GM23338 (cell line): ENCODE measurements around the gene PNMA5. TPM values are rescaled to one million over a fixed set of nuclear protein-coding genes. Genes with fewer than 3 reads are reported as not detected.

ENCODE experiments used
- ATAC-seq: fragments of 200-7000 bp; cut with Tn5 transposase; 3 replicates; pipeline ENCODE4 v1.9.1; 2020
- DNase-seq: peaks from one replicate; pipeline ENCODE4 v3.0.0-alpha.2; 2015; ENCODE audit warnings: low spot score
- H2AFZ ChIP-seq: fragments of 200-600 bp; sonication (generic); 2 replicates; pipeline ENCODE4 v1.8.0; 2016; ENCODE audit warnings: antibody characterized with exemption, mild to moderate bottlenecking, moderate library complexity
- H3F3A ChIP-seq: fragments of 200-600 bp; sonication (generic); replicated peaks from 2 replicates; pipeline ENCODE4 v1.8.0; 2017; ENCODE audit warnings: antibody characterized with exemption, mixed run types, low read depth
- H3K27ac ChIP-seq: fragments of 200-600 bp; sonication (generic); 2 replicates; pipeline ENCODE4 v1.6.1; 2016; ENCODE audit warnings: low read depth
- H3K27me3 ChIP-seq: fragments of 200-600 bp; sonication (generic); 2 replicates; pipeline ENCODE4 v1.8.0; 2016; ENCODE audit warnings: mild to moderate bottlenecking, mixed run types, moderate library complexity; ENCODE audit not compliant: insufficient read depth
- H3K36me3 ChIP-seq: fragments of 200-600 bp; sonication (generic); 2 replicates; pipeline ENCODE4 v1.8.0; 2016; ENCODE audit warnings: mild to moderate bottlenecking; ENCODE audit not compliant: insufficient read depth
- H3K4me1 ChIP-seq: fragments of 200-600 bp; sonication (generic); 2 replicates; pipeline ENCODE4 v1.8.0; 2016; ENCODE audit warnings: mild to moderate bottlenecking, moderate library complexity; ENCODE audit not compliant: insufficient read depth
- H3K4me2 ChIP-seq: fragments of 200-600 bp; sonication (generic); 2 replicates; pipeline ENCODE4 v1.7.1; 2017; ENCODE audit warnings: mixed run types
- H3K4me3 ChIP-seq: fragments of 200-600 bp; sonication (generic); 2 replicates; pipeline ENCODE4 v1.6.1; 2016; ENCODE audit warnings: mixed run types
- H3K79me2 ChIP-seq: fragments of 200-600 bp; sonication (generic); replicated peaks from 2 replicates; pipeline ENCODE4 v1.8.0; 2017; ENCODE audit warnings: mild to moderate bottlenecking; ENCODE audit not compliant: insufficient read depth
- H3K9me2 ChIP-seq: fragments of 200-600 bp; sonication (generic); 2 replicates; pipeline ENCODE4 v1.8.0; 2017; ENCODE audit not compliant: insufficient read depth
- H4K20me1 ChIP-seq: fragments of 200-600 bp; sonication (generic); replicated peaks from 2 replicates; pipeline ENCODE4 v1.8.0; 2017; ENCODE audit warnings: mild to moderate bottlenecking; ENCODE audit not compliant: insufficient read depth
- H3K27ac Mint-ChIP-seq: 2 replicates; pipeline ENCODE4 v1.8.0; 2020; ENCODE audit warnings: inconsistent platforms, mild to moderate bottlenecking, moderate library complexity, mixed read lengths
- H3K27me3 Mint-ChIP-seq: 3 replicates; pipeline ENCODE4 v1.8.0; 2022; ENCODE audit warnings: low read depth, mild to moderate bottlenecking, moderate library complexity, mixed read lengths, inconsistent platforms; ENCODE audit not compliant: insufficient read depth, poor library complexity
- H3K36me3 Mint-ChIP-seq: 3 replicates; pipeline ENCODE4 v1.8.0; 2021; ENCODE audit warnings: low read depth, mild to moderate bottlenecking, inconsistent platforms, moderate library complexity, mixed read lengths
- H3K4me1 Mint-ChIP-seq: 3 replicates; pipeline ENCODE4 v1.8.0; 2020; ENCODE audit warnings: mild to moderate bottlenecking, inconsistent platforms, mixed read lengths
- H3K4me3 Mint-ChIP-seq: 3 replicates; pipeline ENCODE4 v1.8.0; 2021; ENCODE audit warnings: moderate library complexity, mild to moderate bottlenecking, inconsistent platforms, mixed read lengths
- H3K9me3 Mint-ChIP-seq: 3 replicates; pipeline ENCODE4 v1.8.0; 2020; ENCODE audit warnings: moderate library complexity, mild to moderate bottlenecking, inconsistent platforms, mixed read lengths
- CREB1 ChIP-seq: fragments of 250-450 bp; sonication (Bioruptor Pico); IDR thresholded peaks from 2 replicates; pipeline ENCODE4 v1.5.0; 2020; ENCODE audit warnings: low read depth, mild to moderate bottlenecking, moderate library complexity
- EZH2 ChIP-seq: fragments of 200-600 bp; sonication (generic); IDR thresholded peaks from one replicate; pipeline ENCODE4 v1.8.0; 2017; ENCODE audit warnings: antibody characterized with exemption, mild to moderate bottlenecking, low read depth; ENCODE audit not compliant: unreplicated experiment
- EZH2phosphoT487 ChIP-seq: fragments of 200-600 bp; sonication (generic); IDR thresholded peaks from one replicate; pipeline ENCODE4 v1.8.1; 2018; ENCODE audit warnings: antibody characterized with exemption; ENCODE audit not compliant: unreplicated experiment
- JUNB ChIP-seq: IDR thresholded peaks from one replicate; pipeline ENCODE4 v1.6.1; 2016; ENCODE audit warnings: antibody characterized with exemption; ENCODE audit not compliant: unreplicated experiment
- NANOG ChIP-seq: IDR thresholded peaks from 2 replicates; pipeline ENCODE4 v1.6.1; 2016; ENCODE audit warnings: antibody characterized with exemption, borderline replicate concordance
- POLR2AphosphoS5 ChIP-seq: IDR thresholded peaks from 2 replicates; pipeline ENCODE4 v1.6.1; 2016; ENCODE audit warnings: antibody characterized with exemption, low read depth
- STAT1 ChIP-seq: IDR thresholded peaks from one replicate; pipeline ENCODE4 v1.6.1; 2016; ENCODE audit warnings: antibody characterized with exemption; ENCODE audit not compliant: unreplicated experiment
- ZNF114 ChIP-seq: fragments of 250-450 bp; sonication (Bioruptor Pico); IDR thresholded peaks from 2 replicates; pipeline ENCODE4 v1.5.0; 2020; ENCODE audit warnings: mild to moderate bottlenecking, moderate library complexity
- ZNF331 ChIP-seq: fragments of 250-450 bp; sonication (Bioruptor Pico); IDR thresholded peaks from 2 replicates; pipeline ENCODE4 v1.5.0; 2020; ENCODE audit warnings: low read depth, mild to moderate bottlenecking, moderate library complexity
- ZNF462 ChIP-seq: fragments of 250-450 bp; sonication (Bioruptor Pico); IDR thresholded peaks from 2 replicates; pipeline ENCODE4 v1.5.0; 2020; ENCODE audit warnings: mild to moderate bottlenecking, moderate library complexity
- polyA plus RNA-seq: library from polyadenylated mRNA; unstranded; fragments of >200 nt; fragmentation: Nextera tagmentation; extraction: Ambion mirVana; gene quantifications from 2 replicates; pipeline ENCODE4 v1.2.1, GENCODE V29; 2016
- total RNA-seq: library from RNA; depleted of rRNA; stranded (reverse); fragments of >200 nt; shearing (Covaris generic); gene quantifications from 2 replicates; pipeline ENCODE4 v1.2.3, GENCODE V29; 2014
- TF ChIP-seq, protein P1 (sequence below): IDR thresholded peaks from one replicate; pipeline ENCODE4 v1.6.1; 2018; ENCODE audit warnings: antibody characterized with exemption; ENCODE audit not compliant: unreplicated experiment
- TF ChIP-seq, protein P2 (sequence below), 2 experiments: fragments of 200-600 bp in 1 of 2; sonication (generic) in 1 of 2; conservative IDR thresholded peaks; 2 replicates each; pipeline versions ENCODE4 v1.5.1 to v1.6.1; 2016 to 2017; ENCODE audit warnings: antibody characterized with exemption in 2 of 2, low read depth in 2 of 2, mild to moderate bottlenecking in 2 of 2, moderate library complexity in 1 of 2
- TF ChIP-seq, protein P3 (sequence below): IDR thresholded peaks from 2 replicates; pipeline ENCODE4 v1.6.1; 2016; ENCODE audit warnings: antibody characterized with exemption

Gene PNMA5
- total and polyA plus RNA-seq, 2 experiments from 2014 or later: 0.24 to 0.49 TPM

- H3K36me3 Mint-ChIP-seq: no peaks in the 10 kb centered on the region
- Histone ChIP-seq H2AFZ (no peak overlapping the region), H3K36me3 (no peaks in the 10 kb centered on the region), H3K79me2 (no peaks in the 10 kb centered on the region), H3F3A (no peaks in the 10 kb centered on the region), H3K4me2 (no peak overlapping the region), H3K4me1 (no peaks in the 10 kb centered on the region), H3K27me3 (no peaks in the 10 kb centered on the region), H4K20me1 (no peaks in the 10 kb centered on the region), H3K9me2 (no peaks in the 10 kb centered on the region), H3K27ac (no peak overlapping the region), H3K4me3 (no peak overlapping the region)
- H3K9me3 Mint-ChIP-seq: no peaks in the 10 kb centered on the region
- H3K4me3 Mint-ChIP-seq: no peak overlapping the region
- DNase-seq: no peak
- no peaks in the 10 kb centered on the region for H3K27me3 Mint-ChIP-seq
- TF ChIP-seq ZNF114 (no peak), CREB1 (CRISPR knock-in tag) (no peak), NANOG (no peak), EZH2 (no peak), JUNB (no peak), POLR2AphosphoS5 (no peak), ZNF331 (CRISPR knock-in tag) (no peak), STAT1 (no peak), ZNF462 (no peak), EZH2phosphoT487 (no peak)
- TF ChIP-seq, protein P1, sequence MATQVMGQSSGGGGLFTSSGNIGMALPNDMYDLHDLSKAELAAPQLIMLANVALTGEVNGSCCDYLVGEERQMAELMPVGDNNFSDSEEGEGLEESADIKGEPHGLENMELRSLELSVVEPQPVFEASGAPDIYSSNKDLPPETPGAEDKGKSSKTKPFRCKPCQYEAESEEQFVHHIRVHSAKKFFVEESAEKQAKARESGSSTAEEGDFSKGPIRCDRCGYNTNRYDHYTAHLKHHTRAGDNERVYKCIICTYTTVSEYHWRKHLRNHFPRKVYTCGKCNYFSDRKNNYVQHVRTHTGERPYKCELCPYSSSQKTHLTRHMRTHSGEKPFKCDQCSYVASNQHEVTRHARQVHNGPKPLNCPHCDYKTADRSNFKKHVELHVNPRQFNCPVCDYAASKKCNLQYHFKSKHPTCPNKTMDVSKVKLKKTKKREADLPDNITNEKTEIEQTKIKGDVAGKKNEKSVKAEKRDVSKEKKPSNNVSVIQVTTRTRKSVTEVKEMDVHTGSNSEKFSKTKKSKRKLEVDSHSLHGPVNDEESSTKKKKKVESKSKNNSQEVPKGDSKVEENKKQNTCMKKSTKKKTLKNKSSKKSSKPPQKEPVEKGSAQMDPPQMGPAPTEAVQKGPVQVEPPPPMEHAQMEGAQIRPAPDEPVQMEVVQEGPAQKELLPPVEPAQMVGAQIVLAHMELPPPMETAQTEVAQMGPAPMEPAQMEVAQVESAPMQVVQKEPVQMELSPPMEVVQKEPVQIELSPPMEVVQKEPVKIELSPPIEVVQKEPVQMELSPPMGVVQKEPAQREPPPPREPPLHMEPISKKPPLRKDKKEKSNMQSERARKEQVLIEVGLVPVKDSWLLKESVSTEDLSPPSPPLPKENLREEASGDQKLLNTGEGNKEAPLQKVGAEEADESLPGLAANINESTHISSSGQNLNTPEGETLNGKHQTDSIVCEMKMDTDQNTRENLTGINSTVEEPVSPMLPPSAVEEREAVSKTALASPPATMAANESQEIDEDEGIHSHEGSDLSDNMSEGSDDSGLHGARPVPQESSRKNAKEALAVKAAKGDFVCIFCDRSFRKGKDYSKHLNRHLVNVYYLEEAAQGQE: no peak
- TF ChIP-seq, protein P2, sequence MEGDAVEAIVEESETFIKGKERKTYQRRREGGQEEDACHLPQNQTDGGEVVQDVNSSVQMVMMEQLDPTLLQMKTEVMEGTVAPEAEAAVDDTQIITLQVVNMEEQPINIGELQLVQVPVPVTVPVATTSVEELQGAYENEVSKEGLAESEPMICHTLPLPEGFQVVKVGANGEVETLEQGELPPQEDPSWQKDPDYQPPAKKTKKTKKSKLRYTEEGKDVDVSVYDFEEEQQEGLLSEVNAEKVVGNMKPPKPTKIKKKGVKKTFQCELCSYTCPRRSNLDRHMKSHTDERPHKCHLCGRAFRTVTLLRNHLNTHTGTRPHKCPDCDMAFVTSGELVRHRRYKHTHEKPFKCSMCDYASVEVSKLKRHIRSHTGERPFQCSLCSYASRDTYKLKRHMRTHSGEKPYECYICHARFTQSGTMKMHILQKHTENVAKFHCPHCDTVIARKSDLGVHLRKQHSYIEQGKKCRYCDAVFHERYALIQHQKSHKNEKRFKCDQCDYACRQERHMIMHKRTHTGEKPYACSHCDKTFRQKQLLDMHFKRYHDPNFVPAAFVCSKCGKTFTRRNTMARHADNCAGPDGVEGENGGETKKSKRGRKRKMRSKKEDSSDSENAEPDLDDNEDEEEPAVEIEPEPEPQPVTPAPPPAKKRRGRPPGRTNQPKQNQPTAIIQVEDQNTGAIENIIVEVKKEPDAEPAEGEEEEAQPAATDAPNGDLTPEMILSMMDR (conservative IDR thresholded peaks at IDR 0.05; ENCODE audit: low read depth in 2 of 2): no peak
- TF ChIP-seq, protein P3, sequence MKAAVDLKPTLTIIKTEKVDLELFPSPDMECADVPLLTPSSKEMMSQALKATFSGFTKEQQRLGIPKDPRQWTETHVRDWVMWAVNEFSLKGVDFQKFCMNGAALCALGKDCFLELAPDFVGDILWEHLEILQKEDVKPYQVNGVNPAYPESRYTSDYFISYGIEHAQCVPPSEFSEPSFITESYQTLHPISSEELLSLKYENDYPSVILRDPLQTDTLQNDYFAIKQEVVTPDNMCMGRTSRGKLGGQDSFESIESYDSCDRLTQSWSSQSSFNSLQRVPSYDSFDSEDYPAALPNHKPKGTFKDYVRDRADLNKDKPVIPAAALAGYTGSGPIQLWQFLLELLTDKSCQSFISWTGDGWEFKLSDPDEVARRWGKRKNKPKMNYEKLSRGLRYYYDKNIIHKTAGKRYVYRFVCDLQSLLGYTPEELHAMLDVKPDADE: no peak
- no peak overlapping the region for H3K27ac Mint-ChIP-seq
- no peaks in the 10 kb centered on the region for H3K4me1 Mint-ChIP-seq
- no peak for ATAC-seq
These were observed 25.2 kb upstream of the PNMA5 start for GRCh38 chrX:153019166-153019565.
